GM21529 (cell line): ENCODE results near the gene GGA1.

Source experiments
- ATAC-seq: cut with Tn5 transposase; IDR thresholded peaks from one replicate; pipeline ENCODE4 v1.9.1; 2021; ENCODE audit not compliant: unreplicated experiment

GGA1 gene

DNA sequence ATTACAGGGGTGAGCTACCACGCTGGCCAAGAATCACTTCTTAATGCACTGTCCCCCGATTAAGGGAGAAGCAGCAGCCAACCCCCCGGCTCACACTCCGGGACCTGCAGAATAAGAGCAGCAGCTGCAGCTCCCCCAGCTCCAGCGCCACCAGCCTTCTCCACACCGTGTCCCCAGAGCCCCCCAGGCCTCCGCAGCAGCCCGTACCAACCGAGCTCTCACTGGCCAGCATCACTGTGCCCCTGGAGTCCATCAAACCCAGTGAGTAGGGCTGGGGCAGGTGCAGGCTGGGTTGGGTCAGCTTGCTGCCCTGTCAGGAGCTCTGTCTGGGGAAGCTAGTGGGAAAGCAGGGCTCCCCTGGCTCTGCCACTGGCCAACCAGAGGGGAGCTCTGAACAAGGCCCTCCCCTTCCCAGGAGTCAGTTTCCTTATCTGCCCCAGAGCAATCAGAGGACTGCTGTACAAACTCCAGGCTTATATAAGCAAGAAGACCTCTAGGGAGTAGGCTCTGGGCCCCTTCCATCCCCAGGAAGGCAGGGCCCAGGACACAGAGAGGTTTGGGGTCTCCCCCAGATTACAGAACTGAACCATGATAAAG is 22.3 kb downstream of the GGA1 start:
- ATAC-seq = no peak

DNA sequence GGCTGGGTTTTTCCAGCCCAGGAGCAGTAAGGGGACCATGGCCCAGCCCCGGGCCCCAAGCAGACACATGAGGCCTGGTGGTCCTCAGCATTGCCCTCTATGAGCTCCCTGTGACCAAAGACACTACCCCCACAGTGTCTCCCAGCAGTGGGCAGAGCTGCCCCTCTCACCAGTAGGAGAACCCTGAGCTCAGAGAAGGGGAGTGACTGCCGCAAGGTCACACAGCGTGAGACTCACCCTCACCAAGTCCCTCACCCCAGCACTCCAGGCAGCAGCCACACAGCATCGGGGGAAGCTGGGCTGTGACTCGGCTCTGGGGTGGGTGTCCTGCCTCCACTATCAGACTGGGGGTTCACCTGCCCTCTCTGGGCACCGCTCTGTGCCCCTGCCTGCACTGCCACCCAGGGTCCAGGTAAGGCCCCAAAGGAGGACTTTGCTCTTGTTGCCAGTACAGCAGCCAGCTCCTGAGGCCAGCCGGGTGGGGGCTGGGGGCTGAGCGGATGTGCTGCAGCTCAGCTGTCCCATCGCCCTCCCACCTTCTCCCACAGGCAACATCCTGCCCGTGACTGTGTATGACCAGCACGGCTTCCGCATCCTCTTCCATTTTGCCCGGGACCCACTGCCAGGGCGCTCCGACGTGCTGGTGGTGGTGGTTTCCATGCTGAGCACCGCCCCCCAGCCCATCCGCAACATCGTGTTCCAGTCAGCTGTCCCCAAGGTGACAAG is 23.0 kb downstream of the GGA1 start:
- ATAC-seq = no peak

DNA sequence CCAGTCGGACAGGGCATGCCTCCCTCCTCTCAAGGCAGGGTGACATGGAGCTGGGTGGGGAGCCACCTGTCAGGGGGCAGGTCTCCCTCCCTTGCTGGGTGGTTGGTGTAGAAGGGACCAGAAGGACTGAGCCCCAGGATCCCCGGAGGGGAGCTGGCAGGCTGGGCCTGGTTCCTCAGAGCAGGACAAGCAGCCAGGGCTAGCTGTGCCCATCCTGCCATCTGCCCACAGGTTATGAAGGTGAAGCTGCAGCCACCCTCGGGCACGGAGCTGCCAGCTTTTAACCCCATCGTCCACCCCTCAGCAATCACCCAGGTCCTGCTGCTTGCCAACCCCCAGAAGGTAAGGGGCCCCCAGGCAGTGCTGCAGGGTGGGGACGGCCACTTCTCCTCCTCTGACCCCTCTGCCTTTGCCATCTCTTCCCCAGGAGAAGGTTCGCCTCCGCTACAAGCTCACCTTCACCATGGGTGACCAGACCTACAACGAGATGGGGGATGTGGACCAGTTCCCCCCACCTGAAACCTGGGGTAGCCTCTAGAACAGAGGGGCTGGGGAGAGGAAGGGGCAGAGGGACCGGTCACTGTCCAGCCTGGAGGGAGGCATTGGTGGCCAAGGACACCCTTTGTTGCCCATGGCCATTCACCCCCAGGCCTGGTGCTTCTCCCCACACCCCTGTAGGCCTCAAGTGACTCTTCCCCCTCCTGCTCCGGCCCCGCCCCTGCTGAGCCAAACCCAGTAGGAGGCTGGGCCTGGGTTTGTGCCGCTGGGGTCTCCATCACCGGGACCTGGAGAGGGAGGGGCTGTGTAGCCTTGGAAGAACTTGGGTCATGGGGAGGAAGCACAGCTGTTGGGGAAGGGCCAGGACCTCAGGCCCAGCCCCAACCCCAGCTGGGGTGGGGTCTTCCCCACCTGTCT is 23.8 kb downstream of the GGA1 start:
- ATAC-seq = peak; percentile 13

DNA sequence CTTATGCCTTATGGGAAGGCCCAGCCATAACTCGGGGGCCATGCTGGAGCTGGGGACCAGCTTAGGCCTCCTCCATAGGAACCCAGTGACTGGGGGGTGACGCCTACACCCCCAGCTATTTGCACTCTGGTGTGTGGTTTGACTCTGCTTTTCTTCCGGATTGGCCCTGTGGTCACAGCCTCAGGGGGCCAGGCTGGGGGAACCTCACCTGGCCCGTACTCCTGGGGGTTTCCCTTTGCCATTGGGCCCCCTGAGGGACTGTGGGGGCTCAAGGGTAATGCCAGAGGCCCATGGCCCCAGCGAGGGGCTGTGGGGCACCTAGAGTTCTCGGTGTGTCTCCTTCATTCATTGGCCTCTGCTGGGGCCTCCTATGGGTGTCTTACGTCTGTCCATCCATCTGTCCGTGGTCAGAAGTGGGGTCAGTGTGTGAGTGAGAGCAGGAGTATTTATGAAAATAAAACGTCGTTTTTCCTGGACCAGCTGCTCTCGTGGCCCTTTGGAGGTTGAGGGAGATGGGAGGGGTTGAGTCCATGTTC is 24.5 kb downstream of the GGA1 start:
- ATAC-seq = peak; percentile 56

DNA sequence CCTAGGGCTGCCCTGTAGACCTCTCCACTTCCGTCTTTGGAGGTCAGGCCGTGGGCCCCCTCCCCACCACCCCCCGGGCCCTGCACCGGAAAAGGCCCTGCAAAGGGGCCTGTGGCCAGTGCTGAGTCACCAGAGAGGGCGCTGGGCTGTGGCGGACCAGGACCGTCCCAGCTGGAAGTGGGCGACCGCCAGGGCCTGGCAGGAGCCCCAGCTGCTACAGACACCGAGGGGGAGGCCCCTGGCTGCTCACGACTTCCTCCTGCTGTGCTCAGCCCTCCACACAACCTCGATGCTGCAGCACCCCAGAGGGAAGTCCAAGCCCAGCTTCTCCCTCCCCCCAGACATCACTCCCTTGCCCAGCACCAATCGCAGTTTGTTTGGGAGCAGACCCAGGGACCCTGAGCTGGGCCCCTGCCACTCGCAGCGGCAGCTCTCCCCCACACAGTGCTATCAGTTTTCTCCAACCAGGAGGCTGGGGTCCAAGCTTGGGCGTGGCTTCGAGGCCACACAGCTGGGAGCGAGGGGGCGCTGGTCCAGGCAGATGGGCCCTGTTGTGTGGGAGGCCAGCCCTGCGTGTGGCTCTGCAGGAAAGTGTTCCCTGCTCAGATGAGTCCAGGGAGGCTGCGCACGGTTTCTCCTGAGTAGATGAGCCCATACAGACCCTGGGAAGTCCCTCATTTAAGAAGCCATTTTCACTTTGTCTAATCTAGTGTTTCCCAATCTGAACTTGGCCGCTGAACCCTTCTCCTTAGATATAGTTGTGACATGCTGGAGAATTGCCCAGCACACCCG is 25.2 kb downstream of the GGA1 start:
- ATAC-seq = peak; percentile 60

DNA sequence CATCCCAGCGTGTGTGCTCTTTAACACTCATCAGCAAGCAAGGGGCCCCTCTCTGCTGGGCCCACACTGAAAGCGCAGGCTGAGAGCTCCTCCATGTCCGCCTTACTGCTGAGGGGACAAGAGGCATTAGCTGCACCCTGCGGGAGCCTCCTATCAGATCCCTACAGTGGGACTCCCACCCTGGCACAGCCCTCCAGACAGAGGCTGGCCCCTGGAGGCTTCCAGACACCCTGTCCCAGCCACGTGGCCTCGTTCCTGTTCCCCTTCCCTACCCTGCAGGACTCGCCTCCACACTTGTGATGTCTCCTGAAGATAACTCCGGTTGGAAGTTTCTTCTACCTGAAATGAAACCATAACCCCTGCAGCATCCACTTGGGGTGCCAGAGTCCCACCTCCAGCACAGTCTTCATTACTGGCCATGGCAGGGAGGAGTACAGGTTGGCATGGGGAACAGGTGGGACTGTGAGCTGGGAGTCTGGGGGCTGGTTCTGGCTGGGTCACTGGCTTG is 25.8 kb downstream of the GGA1 start:
- ATAC-seq = no peak

DNA sequence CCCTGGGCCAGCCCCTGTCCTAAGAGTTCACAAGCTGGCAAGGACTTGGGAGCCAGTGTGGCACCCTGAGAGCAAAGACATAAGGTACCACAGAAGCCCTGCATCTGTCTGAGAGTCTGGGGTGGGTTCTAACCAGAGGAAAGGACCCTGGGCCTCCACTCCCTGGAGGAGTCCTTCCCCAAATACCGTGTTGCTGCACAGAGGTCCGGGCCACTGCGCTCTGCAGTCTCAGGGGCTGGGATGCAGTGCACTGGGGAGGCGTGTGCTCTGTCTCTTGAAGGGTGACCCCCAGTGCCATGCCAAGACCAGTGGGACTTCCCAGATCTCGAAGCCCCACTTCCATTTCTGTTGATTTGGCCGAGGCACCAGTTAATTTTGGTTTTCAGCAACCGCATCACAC is 26.5 kb downstream of the GGA1 start:
- ATAC-seq = no peak

DNA sequence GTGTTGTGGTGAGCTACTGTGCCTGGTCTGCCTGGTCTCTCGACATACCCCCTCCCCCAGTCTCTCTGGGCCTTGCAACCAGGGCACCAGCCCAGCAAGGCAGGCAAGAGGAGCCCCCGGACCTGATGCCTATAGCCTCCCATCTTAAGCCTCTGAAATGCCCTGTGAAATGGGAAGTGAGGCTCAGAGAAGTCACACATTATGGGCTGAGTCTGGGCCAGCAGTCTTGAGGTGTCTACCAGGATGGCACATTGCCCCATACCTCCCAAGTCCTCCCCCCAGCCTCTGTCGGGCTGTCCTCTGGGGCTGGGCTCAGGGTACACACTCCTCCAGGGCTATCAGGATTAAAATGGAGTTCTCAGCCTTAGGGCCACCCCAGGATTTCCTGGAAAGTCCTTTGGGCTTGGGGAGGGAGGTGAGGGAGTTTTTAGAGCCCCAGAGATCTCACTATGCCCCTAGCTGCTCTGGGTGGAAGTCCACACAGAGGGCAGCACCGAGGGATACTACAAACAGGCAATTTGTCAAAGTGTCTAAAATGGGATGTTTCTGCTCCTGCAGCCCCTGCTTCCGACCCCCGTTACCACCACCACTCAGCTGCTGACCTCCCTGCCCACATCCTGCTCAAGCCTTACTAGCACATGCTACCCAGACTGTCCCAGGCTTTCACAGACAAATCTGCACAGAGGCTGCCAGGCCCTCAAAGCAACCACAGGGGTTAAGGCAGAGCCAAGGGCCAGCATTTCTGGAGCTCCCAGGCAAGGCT is 27.7 kb downstream of the GGA1 start:
- no peak for ATAC-seq

DNA sequence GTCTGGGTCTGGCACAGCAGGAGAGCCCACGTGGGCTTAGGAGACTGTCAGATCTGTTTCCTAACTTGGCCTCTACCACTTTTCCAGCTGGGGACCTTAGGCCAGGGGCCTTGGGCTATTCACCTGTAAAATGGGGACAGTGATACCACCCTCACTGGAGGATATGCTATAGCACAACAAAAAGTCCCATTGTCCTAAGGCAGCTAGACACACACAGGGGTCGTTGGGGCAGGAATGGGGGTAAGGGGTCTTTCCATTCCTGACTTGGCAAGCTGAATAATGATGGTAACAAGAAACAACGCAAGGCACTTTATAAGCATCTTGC is 28.3 kb downstream of the GGA1 start:
- ATAC-seq = no peak

DNA sequence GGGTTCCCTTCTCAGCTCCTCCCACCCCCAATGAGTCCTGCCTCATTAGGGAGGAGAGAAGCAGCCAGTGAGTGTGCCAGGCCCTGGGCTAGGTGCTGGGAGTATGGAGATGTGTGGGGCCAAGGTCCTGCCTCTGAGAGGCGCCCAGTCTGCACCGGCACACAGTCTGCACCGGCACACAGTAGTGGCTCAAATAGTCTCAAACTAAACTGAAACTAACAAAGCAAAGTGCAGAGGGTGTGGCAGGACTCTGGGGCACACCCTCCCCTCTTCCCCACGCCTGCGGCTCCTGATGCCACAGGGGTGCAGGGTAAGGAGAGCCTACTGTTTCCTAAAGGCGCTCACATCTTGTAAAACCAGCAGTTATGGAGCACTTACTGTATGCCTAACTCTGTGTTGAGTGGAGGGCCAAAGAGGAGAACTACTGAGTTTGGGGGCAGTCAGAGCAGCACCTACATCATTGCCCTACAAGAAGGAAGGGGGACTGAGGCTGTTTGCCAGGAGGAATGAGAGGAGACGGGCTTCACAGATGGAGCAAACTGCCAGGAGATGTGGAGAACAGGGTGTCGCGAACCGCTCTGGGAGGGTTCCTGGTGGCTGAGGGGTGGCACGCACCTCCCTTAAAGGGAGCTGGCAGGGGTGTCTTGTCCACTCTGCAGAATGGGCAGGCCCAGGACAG is 29.9 kb downstream of the GGA1 start:
- no peak for ATAC-seq

DNA sequence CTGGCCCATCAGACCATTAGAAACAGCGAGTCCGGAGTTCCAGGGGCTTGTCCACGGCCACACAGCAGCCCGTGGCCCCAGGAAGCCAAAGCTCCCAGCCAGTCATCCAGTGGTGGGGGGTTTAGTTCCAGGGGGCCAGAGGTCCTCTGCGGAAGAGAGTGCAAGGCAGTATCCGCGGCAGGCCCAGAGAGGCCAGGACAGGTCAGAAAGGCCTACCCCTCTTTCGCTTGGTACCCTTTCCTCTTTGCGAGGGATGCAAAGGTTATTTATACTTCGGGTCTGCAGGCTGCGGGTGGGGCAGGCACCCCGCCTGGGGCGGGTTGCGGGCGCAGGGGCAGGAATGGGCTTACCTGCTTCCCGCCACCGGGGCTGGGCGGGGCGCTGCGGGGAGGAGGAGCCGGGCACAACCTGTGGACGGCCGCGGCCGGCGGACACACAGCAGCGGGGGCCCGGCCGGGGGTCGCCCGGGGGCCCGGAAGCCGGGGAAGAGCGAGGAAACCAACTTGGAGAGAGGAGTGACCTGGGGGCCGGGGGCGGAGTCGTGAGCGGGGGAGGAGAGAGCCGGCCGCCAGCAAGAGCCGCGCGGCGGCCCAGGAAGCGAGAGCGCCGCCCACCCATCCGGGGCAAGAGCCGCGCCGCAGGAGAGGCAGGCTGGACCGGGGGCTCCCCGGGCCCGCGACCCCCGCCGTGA is 30.6 kb downstream of the GGA1 start, which contains the start of gene SH3BP1:
Gene SH3BP1 (plus strand): TSS at position 600 of the 691 bp plus-strand sequence. CDS start 119 bp downstream, outside the sequence.
- no peak for ATAC-seq

DNA sequence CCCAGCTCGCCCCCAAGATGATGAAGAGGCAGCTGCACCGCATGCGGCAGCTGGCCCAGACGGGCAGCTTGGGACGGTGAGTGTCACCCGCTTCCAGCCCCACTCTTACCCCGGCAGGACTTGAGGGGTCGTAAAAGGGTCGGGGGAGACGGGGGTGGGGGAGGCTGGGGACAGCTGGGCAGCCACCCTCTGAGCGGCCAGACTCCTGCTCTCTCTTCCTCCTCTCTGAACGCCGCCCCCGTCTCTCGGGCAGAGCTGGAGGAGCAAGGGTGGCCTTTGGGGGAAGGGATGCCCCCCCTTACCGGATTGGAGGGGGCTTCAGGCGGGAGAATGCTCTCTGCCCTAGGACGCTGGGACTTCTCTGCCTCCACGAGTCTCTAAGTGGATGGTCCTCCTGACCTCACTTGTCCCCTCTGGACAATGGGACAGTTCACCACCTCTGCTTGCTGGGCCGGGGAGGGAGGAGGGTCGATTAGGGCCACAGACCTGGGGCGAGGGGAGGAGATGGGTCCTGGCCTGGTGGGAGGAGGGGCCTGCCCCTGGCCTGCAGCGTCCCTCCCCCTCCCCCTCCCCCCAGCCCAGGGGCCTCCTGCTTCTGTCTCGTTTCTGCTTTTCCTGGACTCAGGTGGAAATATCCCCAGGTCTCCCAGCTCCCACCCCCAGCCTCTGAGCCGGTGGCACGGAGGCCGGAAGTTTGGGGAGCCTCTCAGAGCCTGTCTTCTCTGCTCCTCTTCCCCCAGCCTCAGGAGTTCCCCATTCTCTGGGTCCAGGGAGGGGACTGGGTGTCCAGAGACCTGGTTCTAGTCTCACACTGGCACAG is 31.3 kb downstream of the GGA1 start:
- no peak for ATAC-seq

DNA sequence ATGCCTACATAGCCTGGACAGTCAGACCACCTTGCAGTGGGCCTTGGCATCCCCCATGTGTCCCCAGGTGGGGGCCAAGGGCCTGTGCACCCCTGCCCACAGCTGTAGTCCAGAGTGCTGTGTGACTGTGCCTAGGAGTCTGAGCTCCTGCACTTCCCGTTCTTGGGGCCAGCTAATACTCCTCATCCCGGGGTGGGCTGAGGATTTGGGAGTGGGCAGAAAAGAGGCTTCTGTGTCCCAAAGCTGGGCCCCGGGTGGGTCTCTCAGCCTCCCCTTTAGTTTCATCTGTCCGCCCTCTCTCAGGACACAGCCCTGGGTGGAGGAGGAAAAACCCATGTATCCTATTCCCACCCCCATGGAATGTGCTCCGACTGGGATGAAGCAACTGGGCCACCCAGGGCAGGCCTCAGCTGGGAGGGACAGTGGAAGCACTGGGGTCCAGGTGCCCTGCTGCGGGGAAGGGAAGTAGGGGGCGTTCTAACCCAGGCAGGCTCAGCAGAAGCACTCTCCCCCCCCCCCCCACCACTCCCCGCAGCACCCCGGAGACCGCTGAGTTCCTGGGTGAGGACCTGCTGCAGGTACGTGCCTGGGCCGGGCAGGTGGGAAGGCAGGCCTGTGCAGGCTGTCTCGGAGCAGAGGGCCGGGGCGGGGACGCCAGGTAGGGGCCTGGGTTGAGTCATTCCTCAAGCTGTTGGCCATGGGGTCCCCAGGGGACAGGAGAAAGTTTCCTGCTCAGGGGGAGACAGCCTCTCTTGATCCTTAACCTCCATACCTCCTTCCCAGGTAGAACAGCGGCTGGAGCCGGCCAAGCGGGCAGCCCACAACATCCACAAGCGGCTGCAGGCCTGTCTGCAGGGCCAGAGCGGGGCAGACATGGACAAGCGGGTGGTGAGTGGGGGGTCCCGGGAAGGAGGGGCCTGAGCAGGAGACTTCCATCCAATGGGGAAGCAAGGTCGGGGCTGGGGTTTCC is 32.2 kb downstream of the GGA1 start:
- no peak for ATAC-seq

DNA sequence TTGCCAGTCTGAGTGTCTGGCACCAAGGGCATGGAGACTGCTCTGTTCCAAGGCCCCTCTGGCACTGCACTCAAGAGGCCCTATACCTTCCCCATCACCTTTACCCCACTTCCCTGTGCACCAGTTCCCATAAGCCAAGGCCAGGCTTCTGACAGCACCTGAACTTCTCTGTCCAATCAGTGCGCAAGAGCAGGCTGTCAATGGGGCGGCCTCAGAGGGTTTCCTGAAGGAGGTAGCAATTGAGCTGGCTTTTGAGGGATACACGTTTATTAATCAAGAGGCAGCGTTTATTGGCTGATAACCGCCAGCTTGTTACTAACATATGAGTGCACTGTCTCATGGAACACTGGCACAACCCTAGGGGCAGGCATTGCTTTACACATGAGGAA is 32.9 kb downstream of the GGA1 start:
- no peak for ATAC-seq

DNA sequence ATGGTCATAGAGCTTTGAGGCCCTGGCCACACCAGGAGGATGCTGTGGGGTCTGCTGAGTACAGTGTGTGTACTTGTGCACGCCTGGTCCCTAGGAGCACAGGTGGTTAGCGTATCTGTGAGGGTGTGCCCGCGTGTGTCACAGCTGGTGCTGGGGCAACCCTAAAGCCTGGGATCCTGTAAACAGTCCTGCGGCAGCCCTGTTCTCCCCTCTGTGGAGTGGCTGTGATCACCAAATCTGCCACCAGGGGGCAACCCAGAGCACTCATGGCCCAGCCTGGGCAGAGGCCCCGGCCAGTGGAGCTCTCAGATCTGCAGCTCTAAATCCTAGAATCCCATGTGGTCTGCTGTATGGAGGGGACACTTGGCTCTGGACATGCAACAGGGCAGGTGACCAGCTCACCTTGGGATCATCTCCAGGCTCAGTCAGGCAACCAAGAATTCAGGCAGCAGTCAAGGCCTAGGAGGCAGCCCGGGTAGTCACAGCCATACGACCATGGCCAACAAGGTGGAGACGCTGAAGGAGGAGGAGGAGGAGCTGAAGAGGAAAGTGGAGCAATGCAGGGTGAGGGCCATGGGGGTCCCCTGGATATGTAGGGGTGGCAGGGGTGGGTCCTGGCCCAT is 34.7 kb downstream of the GGA1 start:
- ATAC-seq = no peak

DNA sequence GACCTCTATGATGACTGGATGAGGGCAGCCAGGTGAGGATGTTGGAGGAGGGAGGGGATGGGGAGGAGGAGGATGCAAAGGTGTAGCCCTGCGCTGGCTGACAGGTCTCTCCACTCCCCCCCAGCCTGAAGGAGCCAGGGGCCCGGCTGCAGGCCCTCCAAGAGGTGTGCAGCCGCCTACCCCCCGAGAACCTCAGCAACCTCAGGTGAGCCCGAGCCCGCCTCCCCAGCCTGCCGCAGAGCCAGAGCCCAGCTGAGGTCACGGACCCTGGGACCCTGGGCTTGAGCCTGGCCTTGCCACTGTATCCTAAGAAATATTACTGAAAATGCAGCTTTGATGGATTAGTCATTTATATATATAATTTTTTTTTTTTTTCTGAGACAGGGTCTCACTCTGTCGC is 38.7 kb downstream of the GGA1 start:
- no peak for ATAC-seq
